OCI-LY1 (cell line): ENCODE data around the gene MAP4.
"Not testable (repeated sequence)": the region's sequence is repeated elsewhere in the genome, so short reads cannot be mapped to it uniquely, and the experiment has no call there.

Experiments
- EZH2 ChIP-seq: fragments of 200-600 bp; sonication (generic), shearing (Covaris generic); IDR thresholded peaks from 2 replicates; pipeline ENCODE4 v1.8.0; 2017; ENCODE audit warnings: borderline replicate concordance, mixed run types, mild to moderate bottlenecking, antibody characterized with exemption, low read length, moderate library complexity, mixed read lengths
- TF ChIP-seq, protein P1 (sequence below): fragments of 200-600 bp; sonication (generic), shearing (Covaris generic); IDR thresholded peaks from 2 replicates; pipeline ENCODE4 v1.5.1; 2017; ENCODE audit warnings: mild to moderate bottlenecking, antibody characterized with exemption, low read length, moderate library complexity, mixed read lengths

GRCh38 chr3:48061586-48061985 is 45.4 kb upstream of the MAP4 start:
- TF ChIP-seq, protein P1, sequence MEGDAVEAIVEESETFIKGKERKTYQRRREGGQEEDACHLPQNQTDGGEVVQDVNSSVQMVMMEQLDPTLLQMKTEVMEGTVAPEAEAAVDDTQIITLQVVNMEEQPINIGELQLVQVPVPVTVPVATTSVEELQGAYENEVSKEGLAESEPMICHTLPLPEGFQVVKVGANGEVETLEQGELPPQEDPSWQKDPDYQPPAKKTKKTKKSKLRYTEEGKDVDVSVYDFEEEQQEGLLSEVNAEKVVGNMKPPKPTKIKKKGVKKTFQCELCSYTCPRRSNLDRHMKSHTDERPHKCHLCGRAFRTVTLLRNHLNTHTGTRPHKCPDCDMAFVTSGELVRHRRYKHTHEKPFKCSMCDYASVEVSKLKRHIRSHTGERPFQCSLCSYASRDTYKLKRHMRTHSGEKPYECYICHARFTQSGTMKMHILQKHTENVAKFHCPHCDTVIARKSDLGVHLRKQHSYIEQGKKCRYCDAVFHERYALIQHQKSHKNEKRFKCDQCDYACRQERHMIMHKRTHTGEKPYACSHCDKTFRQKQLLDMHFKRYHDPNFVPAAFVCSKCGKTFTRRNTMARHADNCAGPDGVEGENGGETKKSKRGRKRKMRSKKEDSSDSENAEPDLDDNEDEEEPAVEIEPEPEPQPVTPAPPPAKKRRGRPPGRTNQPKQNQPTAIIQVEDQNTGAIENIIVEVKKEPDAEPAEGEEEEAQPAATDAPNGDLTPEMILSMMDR, result not testable (repeated sequence)
- TF ChIP-seq EZH2, result not testable (repeated sequence)
